H1 (cell line): ENCODE measurements around the gene CAMK2D. TPM values are rescaled to one million over a fixed set of nuclear protein-coding genes. Genes with fewer than 3 reads are reported as not detected.

Experiments
- CTCF ChIA-PET: fragments of 300-600 bp; sonication (Branson Sonifier 250); formaldehyde crosslinking; loops from one replicate; lab custom pipeline; 2021; ENCODE audit not compliant: partially characterized antibody; lab: Charles Lee
- POLR2A ChIA-PET: fragments of 300-600 bp; sonication (Branson Sonifier 250); formaldehyde crosslinking; loops from one replicate; lab custom pipeline; 2021; ENCODE audit warnings: inconsistent platforms; ENCODE audit not compliant: partially characterized antibody; lab: Charles Lee
- DNase-seq, 2 experiments: peaks; one replicate each; pipeline versions ENCODE4 v3.0.0 to v3.0.0-alpha.2; 2010 to 2022; ENCODE audit warnings: low spot score in 2 of 2, low read depth in 1 of 2, mixed read lengths in 1 of 2
- FAIRE-seq: peaks from 2 replicates; lab custom pipeline; 2011; peaks lifted over from hg19 to GRCh38; lab: Jason Lieb, UNC
- H2AFZ ChIP-seq: 2 replicates; pipeline ENCODE4 v1.8.1; 2012; ENCODE audit warnings: low read length, inconsistent platforms
- H2AK5ac ChIP-seq: 2 replicates; pipeline ENCODE4 v1.6.1; 2013; ENCODE audit warnings: low read depth, low read length
- H2BK120ac ChIP-seq: replicated peaks from 2 replicates; pipeline ENCODE3; 2013; ENCODE audit warnings: low read depth, low read length, inconsistent platforms
- H2BK12ac ChIP-seq: 2 replicates; pipeline ENCODE4 v1.6.1; 2013; ENCODE audit warnings: low read depth, low read length
- H2BK15ac ChIP-seq: 2 replicates; pipeline ENCODE4 v1.6.1; 2013; ENCODE audit warnings: low read length
- H2BK20ac ChIP-seq: 2 replicates; pipeline ENCODE4 v1.6.1; 2013; ENCODE audit warnings: low read length
- H2BK5ac ChIP-seq: 2 replicates; pipeline ENCODE4 v1.6.1; 2013; ENCODE audit warnings: low read depth, low read length
- H3K14ac ChIP-seq: 2 replicates; pipeline ENCODE4 v1.6.1; 2013; ENCODE audit warnings: inconsistent platforms; ENCODE audit not compliant: insufficient read length
- H3K18ac ChIP-seq: 2 replicates; pipeline ENCODE4 v1.6.1; 2013; ENCODE audit warnings: low read length; ENCODE audit errors: extremely low read depth
- H3K23ac ChIP-seq: 2 replicates; pipeline ENCODE4 v1.6.1; 2013; ENCODE audit warnings: inconsistent platforms; ENCODE audit not compliant: insufficient read length
- H3K23me2 ChIP-seq: 2 replicates; pipeline ENCODE4 v1.6.1; 2013; ENCODE audit warnings: low read depth, low read length
- H3K27ac ChIP-seq: 2 replicates; pipeline ENCODE4 v1.6.1; 2011; ENCODE audit warnings: low read depth, low read length, inconsistent platforms
- H3K27me3 ChIP-seq, 4 experiments: replicated peaks in 1 of 4; 1 replicate in 1 of 4; 2 replicates in 3 of 4; pipeline versions ENCODE4 v1.6.1 to v1.8.1; 2011 to 2013; ENCODE audit warnings: low read length in 3 of 4, mild to moderate bottlenecking in 3 of 4, inconsistent platforms in 2 of 4, mixed read lengths in 2 of 4, moderate library complexity in 1 of 4; ENCODE audit not compliant: control insufficient read depth in 3 of 4, insufficient read depth in 3 of 4; ENCODE audit errors: extremely low read depth in 1 of 4
- H3K36me3 ChIP-seq, 4 experiments: 2 replicates each; pipeline versions ENCODE4 v1.6.1 to v1.8.1; 2011 to 2013; ENCODE audit warnings: mild to moderate bottlenecking in 4 of 4, low read length in 3 of 4, moderate library complexity in 2 of 4, control low read depth in 1 of 4, inconsistent platforms in 1 of 4; ENCODE audit not compliant: insufficient read depth in 4 of 4, control insufficient read depth in 2 of 4
- H3K4ac ChIP-seq: replicated peaks from 2 replicates; pipeline ENCODE3; 2013; ENCODE audit warnings: low read length, low read depth, mixed read lengths, inconsistent platforms; ENCODE audit not compliant: insufficient read length
- H3K4me1 ChIP-seq, 4 experiments: replicated peaks in 1 of 4; 1 replicate in 1 of 4; 2 replicates in 3 of 4; pipeline versions ENCODE4 v1.6.1 to v1.8.1; 2011 to 2013; ENCODE audit warnings: low read length in 3 of 4, inconsistent platforms in 2 of 4, mixed read lengths in 1 of 4; ENCODE audit not compliant: insufficient read depth in 4 of 4, control insufficient read depth in 3 of 4
- H3K4me2 ChIP-seq, 2 experiments: 2 replicates each; pipeline versions ENCODE4 v1.6.1 to v1.8.1; 2011 to 2013; ENCODE audit warnings: low read depth in 2 of 2, low read length in 2 of 2, control low read depth in 1 of 2, inconsistent platforms in 1 of 2, mild to moderate bottlenecking in 1 of 2; ENCODE audit not compliant: insufficient read depth in 1 of 2
- H3K4me3 ChIP-seq, 4 experiments: fragments of 200-600, 300-600 bp in 1 of 4; sonication (generic), shearing (Covaris generic), sonication (Bioruptor Twin) in 1 of 4; 2 replicates each; pipeline versions ENCODE4 v1.5.1 to v1.8.1; 2011 to 2016; ENCODE audit warnings: low read length in 4 of 4, low read depth in 3 of 4, control low read depth in 2 of 4, inconsistent platforms in 2 of 4, mild to moderate bottlenecking in 2 of 4, mixed read lengths in 1 of 4, moderate library complexity in 1 of 4; ENCODE audit not compliant: insufficient read depth in 2 of 4; ENCODE audit errors: extremely low read depth in 1 of 4
- H3K56ac ChIP-seq: replicated peaks from 2 replicates; pipeline ENCODE3; 2013; ENCODE audit warnings: low read depth, mild to moderate bottlenecking, mixed read lengths, low read length, inconsistent platforms; ENCODE audit not compliant: insufficient read length
- H3K79me1 ChIP-seq: 2 replicates; pipeline ENCODE4 v1.6.1; 2013; ENCODE audit warnings: low read depth, low read length, control low read depth
- H3K79me2 ChIP-seq, 2 experiments: 2 replicates each; pipeline versions ENCODE4 v1.6.1 to v1.8.1; 2012 to 2013; ENCODE audit warnings: low read length in 2 of 2, mild to moderate bottlenecking in 2 of 2, inconsistent platforms in 1 of 2; ENCODE audit not compliant: insufficient read depth in 2 of 2, control insufficient read depth in 1 of 2
- H3K9ac ChIP-seq, 4 experiments: replicated peaks in 1 of 4; 1 replicate in 1 of 4; 2 replicates in 3 of 4; pipeline versions ENCODE4 v1.6.1 to v1.8.1; 2011 to 2013; ENCODE audit warnings: low read depth in 3 of 4, low read length in 3 of 4, control low read depth in 2 of 4, mild to moderate bottlenecking in 2 of 4, moderate library complexity in 2 of 4, inconsistent platforms in 1 of 4; ENCODE audit errors: extremely low read depth in 1 of 4
- H3K9me3 ChIP-seq, 2 experiments: 2 replicates each; pipeline versions ENCODE4 v1.6.1 to v1.8.1; 2012 to 2013; ENCODE audit warnings: mild to moderate bottlenecking in 2 of 2, moderate library complexity in 2 of 2, control low read depth in 1 of 2, inconsistent platforms in 1 of 2, low read depth in 1 of 2, low read length in 1 of 2, mixed read lengths in 1 of 2; ENCODE audit not compliant: insufficient read depth in 2 of 2
- H4K20me1 ChIP-seq, 2 experiments: replicated peaks in 1 of 2; 2 replicates each; pipeline versions ENCODE3 to v1.8.1; 2011 to 2013; ENCODE audit warnings: inconsistent platforms in 2 of 2, low read length in 2 of 2, mild to moderate bottlenecking in 1 of 2; ENCODE audit not compliant: insufficient read depth in 2 of 2, control insufficient read depth in 1 of 2
- H4K5ac ChIP-seq: 2 replicates; pipeline ENCODE4 v1.6.1; 2013; ENCODE audit warnings: low read length, low read depth, mixed read lengths, inconsistent platforms; ENCODE audit not compliant: insufficient read length
- H4K8ac ChIP-seq: 2 replicates; pipeline ENCODE4 v1.8.0; 2013; ENCODE audit warnings: mild to moderate bottlenecking, moderate library complexity, low read length, inconsistent platforms; ENCODE audit not compliant: insufficient read depth; ENCODE audit errors: extremely low read depth
- H4K91ac ChIP-seq: replicated peaks from 2 replicates; pipeline ENCODE3; 2013; ENCODE audit warnings: low read length, mixed read lengths, inconsistent platforms; ENCODE audit not compliant: insufficient read length
- BACH1 ChIP-seq: IDR thresholded peaks from 2 replicates; pipeline ENCODE4 v1.6.1; 2012; ENCODE audit warnings: low read length, improper control_type of control experiment
- CREB1 ChIP-seq: IDR thresholded peaks from 2 replicates; pipeline ENCODE4 v1.6.1; 2012; ENCODE audit warnings: inconsistent platforms
- EP300 ChIP-seq, 2 experiments: IDR thresholded peaks; 1 replicate in 1 of 2; 2 replicates in 1 of 2; pipeline ENCODE4 v1.6.1; 2011 to 2012; ENCODE audit warnings: low read depth in 2 of 2, low read length in 2 of 2, mild to moderate bottlenecking in 2 of 2, borderline replicate concordance in 1 of 2, inconsistent platforms in 1 of 2, moderate library complexity in 1 of 2
- HDAC6 ChIP-seq: IDR thresholded peaks from one replicate; pipeline ENCODE4 v1.7.1; 2012; ENCODE audit warnings: low read depth, mild to moderate bottlenecking, inconsistent platforms, low read length, moderate library complexity
- KDM1A ChIP-seq: fragments of 200-600, 300-600 bp; sonication (generic); IDR thresholded peaks from 2 replicates; pipeline ENCODE4 v1.7.1; 2016; ENCODE audit warnings: mild to moderate bottlenecking, low read length, borderline replicate concordance
- MAX ChIP-seq: IDR thresholded peaks from 2 replicates; pipeline ENCODE4 v1.6.1; 2012; ENCODE audit warnings: inconsistent platforms
- POLR2AphosphoS5 ChIP-seq: IDR thresholded peaks from 2 replicates; pipeline ENCODE4 v1.6.1; 2011; ENCODE audit warnings: low read depth, low read length
- POU5F1 ChIP-seq: IDR thresholded peaks from 2 replicates; pipeline ENCODE4 v1.6.1; 2011; ENCODE audit warnings: low read depth, mild to moderate bottlenecking, low read length, moderate library complexity
- RNF2 ChIP-seq: fragments of 200-900, 300-1000 bp; sonication (generic); IDR thresholded peaks from 2 replicates; pipeline ENCODE4 v1.7.1; 2016; ENCODE audit warnings: borderline replicate concordance, low read depth, mild to moderate bottlenecking, antibody characterized with exemption, low read length; ENCODE audit not compliant: poor library complexity, severe bottlenecking; ENCODE audit errors: missing control alignments
- RXRA ChIP-seq: IDR thresholded peaks from 2 replicates; pipeline ENCODE4 v1.6.1; 2011; ENCODE audit warnings: low read depth, mild to moderate bottlenecking, low read length, moderate library complexity; ENCODE audit not compliant: insufficient read depth
- SIN3A ChIP-seq, 2 experiments: IDR thresholded peaks in 1 of 2; conservative IDR thresholded peaks in 1 of 2; 2 replicates each; pipeline ENCODE4 v1.6.1; 2011 to 2012; ENCODE audit warnings: low read length in 2 of 2, improper control_type of control experiment in 1 of 2, low read depth in 1 of 2, mild to moderate bottlenecking in 1 of 2
- SIX5 ChIP-seq: IDR thresholded peaks from 2 replicates; pipeline ENCODE4 v1.6.1; 2011; ENCODE audit warnings: mild to moderate bottlenecking, low read depth, low read length
- TAF1 ChIP-seq: IDR thresholded peaks from 2 replicates; pipeline ENCODE4 v1.6.1; 2011; ENCODE audit warnings: mild to moderate bottlenecking, low read depth, low read length
- WGBS, 2 experiments: shearing (Covaris generic) in 1 of 2; methylation state at CpG; one replicate each; pipeline versions ENCODE4 v1.1.6 to v1.1.7; 2013 to 2015; ENCODE audit warnings: low lambda C conversion rate in 2 of 2, mixed read lengths in 2 of 2, inconsistent platforms in 1 of 2, low coverage in 1 of 2, missing lambda C conversion rate in 1 of 2; ENCODE audit not compliant: insufficient replicate concordance in 2 of 2, insufficient coverage in 1 of 2, insufficient read length in 1 of 2; ENCODE audit errors: extremely low coverage in 1 of 2, missing lambda C conversion rate in 1 of 2; 5-methylcytosine and 5-hydroxymethylcytosine counted together
- polyA plus RNA-seq, 7 experiments: library from polyadenylated mRNA; depleted of rRNA in 3 of 7; stranded (reverse) in 5 of 7; unstranded in 2 of 7; fragments of >200 nt in 5 of 7; fragments of 200-250 nt in 2 of 7; gene quantifications; 1 replicate in 5 of 7; 2 replicates in 1 of 7; 4 replicates in 1 of 7; pipeline versions ENCODE4 v1.2.1 to v1.2.3, GENCODE V29; 2011 to 2013; ENCODE audit warnings: missing spikeins in 2 of 7, mixed read lengths in 2 of 7
- total RNA-seq: library from RNA; stranded (reverse); fragmentation: NEBNext Ultra II Directional; extraction: Animal tissue kit (Norgen Biotek cat#: 25700); gene quantifications from 2 replicates; pipeline ENCODE4 v1.2.1, GENCODE V29; 2021

Gene CAMK2D
- total and polyA plus RNA-seq, 2 of the 8 experiments (the other 6 are each of a cell fraction or from before 2014, with no cell fraction given), result 3.2 to 7.0 TPM

DNA sequence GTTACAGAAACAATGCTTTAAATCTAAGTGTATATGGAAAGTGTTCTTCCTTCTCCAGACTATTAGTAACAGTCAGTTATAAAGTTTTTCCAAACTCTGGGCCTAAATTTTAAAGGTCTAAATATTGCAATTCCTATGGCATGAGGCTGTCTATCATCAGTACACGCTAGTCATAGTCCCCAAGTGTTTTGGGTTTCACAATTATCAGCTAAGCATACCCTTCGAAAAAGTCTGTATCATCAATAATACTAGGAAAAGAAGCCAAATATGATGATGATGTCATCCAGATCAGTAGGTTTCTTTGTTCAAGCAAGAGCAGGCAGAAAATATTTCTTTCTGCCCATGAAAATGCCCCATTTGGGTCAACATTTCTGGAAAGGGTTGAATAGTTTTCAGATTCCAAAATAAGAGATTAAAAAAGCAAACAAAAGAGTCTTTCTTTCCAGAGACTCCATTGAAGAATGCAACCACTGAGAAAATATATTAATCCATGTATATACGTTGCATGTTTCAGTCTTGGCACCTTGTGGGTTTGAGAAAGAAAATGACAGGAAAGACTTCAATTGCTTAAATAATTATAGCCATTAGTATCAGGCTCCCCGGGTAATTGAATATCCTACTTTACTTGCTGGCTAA lies 173.8 kb downstream of the CAMK2D start:
- Histone ChIP-seq H2BK12ac (no peak overlapping the region), H3K4ac (no peak overlapping the region), H2BK20ac (no peak overlapping the region), H3K9ac (no peak overlapping the region), H3K9me3 (no peaks in the 10 kb centered on the region), H3K79me2 (no peaks in the 10 kb centered on the region), H3K56ac (no peak overlapping the region), H3K4me3 (no peak overlapping the region), H2BK5ac (no peak overlapping the region), H2AK5ac (no peak overlapping the region), H3K18ac (no peak overlapping the region), H3K23me2 (no peaks in the 10 kb centered on the region), H3K27me3 (no peaks in the 10 kb centered on the region), H4K20me1 (no peaks in the 10 kb centered on the region), H3K23ac (no peak overlapping the region), H4K5ac (no peak overlapping the region), H2BK120ac (no peak overlapping the region), H3K27ac (no peak overlapping the region), H4K8ac (no peak overlapping the region), H3K4me1 (peaks cover 0 to 6% (median 3%) of the 10 kb centered on the region in 4 experiments; a peak in 3 of 7 replicates), H3K14ac (no peak overlapping the region), H3K4me2 (no peak overlapping the region), H2BK15ac (no peak overlapping the region), H4K91ac (no peak overlapping the region), H3K36me3 (no peaks in the 10 kb centered on the region), H2AFZ (no peak overlapping the region), H3K79me1 (no peaks in the 10 kb centered on the region)
- FAIRE-seq, result no peak
- DNase-seq, result no peak
- ChIA-PET POLR2A (no interaction called here), CTCF (no interaction called here)
- WGBS, 2 experiments, result 77% methylated on average over 4 of the region's 4 CpGs; no CpG with 5 or more reads in 1 of the 2 experiments
- no peak for TF ChIP-seq POU5F1
- TF ChIP-seq TAF1, result no peak
- no peak for TF ChIP-seq RNF2
- TF ChIP-seq SIX5, result no peak
- no peak for TF ChIP-seq POLR2AphosphoS5
- no peak for TF ChIP-seq KDM1A
- no peak for TF ChIP-seq RXRA
- TF ChIP-seq SIN3A (conservative IDR thresholded peaks at IDR 0.05 in 1 of 2, IDR thresholded peaks at IDR 0.05 in 1 of 2; ENCODE audit: low read depth in 1 of 2, low read length in 2 of 2), result no peak
- no peak for TF ChIP-seq CREB1
- no peak for TF ChIP-seq MAX
- no peak for TF ChIP-seq HDAC6
- no peak for TF ChIP-seq BACH1
- TF ChIP-seq EP300 (IDR thresholded peaks at IDR 0.05; ENCODE audit: borderline replicate concordance in 1 of 2, low read depth in 2 of 2, low read length in 2 of 2), result no peak
